HEK293 (cell line): ENCODE results near the gene HGS.

Source experiments
- BCL6B ChIP-seq: fragments of 450-650 bp; formaldehyde crosslinking; IDR thresholded peaks from 2 replicates; pipeline ENCODE4 v1.5.1; 2017; ENCODE audit warnings: missing biosample characterization, missing genetic modification characterization
- FEZF1 ChIP-seq: fragments of 450-650 bp; formaldehyde crosslinking; IDR thresholded peaks from 2 replicates; pipeline ENCODE4 v1.5.1; 2016; ENCODE audit warnings: missing biosample characterization, missing genetic modification characterization
- GLI4 ChIP-seq: fragments of 450-650 bp; formaldehyde crosslinking; IDR thresholded peaks from 2 replicates; pipeline ENCODE4 v1.5.1; 2016; ENCODE audit warnings: missing biosample characterization, missing genetic modification characterization
- HOXA7 ChIP-seq: sonication (generic); formaldehyde crosslinking; IDR thresholded peaks from 2 replicates; pipeline ENCODE4 v1.8.1; 2022; ENCODE audit warnings: missing genetic modification reagents, borderline replicate concordance
- PRDM2 ChIP-seq: fragments of 450-650 bp; formaldehyde crosslinking; IDR thresholded peaks from 2 replicates; pipeline ENCODE4 v1.5.1; 2016; ENCODE audit warnings: missing biosample characterization, missing genetic modification characterization, borderline replicate concordance
- SP2 ChIP-seq: fragments of 450-650 bp; formaldehyde crosslinking; IDR thresholded peaks from 2 replicates; pipeline ENCODE4 v1.5.1; 2016; ENCODE audit warnings: missing biosample characterization, missing genetic modification characterization
- YY2 ChIP-seq: fragments of 450-650 bp; formaldehyde crosslinking; IDR thresholded peaks from 2 replicates; pipeline ENCODE4 v1.5.1; 2016; ENCODE audit warnings: missing biosample characterization, missing genetic modification characterization
- ZBTB1 ChIP-seq: fragments of 450-650 bp; formaldehyde crosslinking; IDR thresholded peaks from 2 replicates; pipeline ENCODE4 v1.5.1; 2016; ENCODE audit warnings: missing biosample characterization, missing genetic modification characterization
- ZBTB48 ChIP-seq: fragments of 450-650 bp; formaldehyde crosslinking; IDR thresholded peaks from 2 replicates; pipeline ENCODE4 v1.5.1; 2016; ENCODE audit warnings: missing biosample characterization, missing genetic modification characterization
- ZFP69B ChIP-seq: fragments of 450-650 bp; formaldehyde crosslinking; IDR thresholded peaks from 2 replicates; pipeline ENCODE4 v1.5.1; 2016; ENCODE audit warnings: missing biosample characterization, missing genetic modification characterization
- ZNF155 ChIP-seq: fragments of 450-650 bp; formaldehyde crosslinking; IDR thresholded peaks from 2 replicates; pipeline ENCODE4 v1.5.1; 2016; ENCODE audit warnings: missing biosample characterization, missing genetic modification characterization
- ZNF211 ChIP-seq: fragments of 450-650 bp; formaldehyde crosslinking; IDR thresholded peaks from 2 replicates; pipeline ENCODE4 v1.5.1; 2016; ENCODE audit warnings: low read depth, missing biosample characterization, missing genetic modification characterization
- ZNF366 ChIP-seq: fragments of 450-650 bp; formaldehyde crosslinking; conservative IDR thresholded peaks from 2 replicates; pipeline ENCODE4 v1.5.1; 2016; ENCODE audit warnings: missing biosample characterization, missing genetic modification characterization
- ZNF37A ChIP-seq: fragments of 450-650 bp; IDR thresholded peaks from 2 replicates; pipeline ENCODE4 v1.5.1; 2018; ENCODE audit warnings: missing biosample characterization, missing genetic modification characterization
- ZNF433 ChIP-seq: fragments of 450-650 bp; formaldehyde crosslinking; IDR thresholded peaks from 2 replicates; pipeline ENCODE4 v1.5.1; 2016; ENCODE audit warnings: missing biosample characterization, missing genetic modification characterization, low read depth
- ZNF48 ChIP-seq: fragments of 450-650 bp; formaldehyde crosslinking; IDR thresholded peaks from 2 replicates; pipeline ENCODE4 v1.5.1; 2016; ENCODE audit warnings: missing biosample characterization, missing genetic modification characterization
- ZNF549 ChIP-seq: fragments of 450-650 bp; IDR thresholded peaks from 2 replicates; pipeline ENCODE4 v1.5.1; 2018; ENCODE audit warnings: missing biosample characterization, missing genetic modification characterization, mild to moderate bottlenecking, inconsistent platforms, moderate library complexity
- ZNF560 ChIP-seq: fragments of 450-650 bp; formaldehyde crosslinking; IDR thresholded peaks from 2 replicates; pipeline ENCODE4 v1.5.1; 2017; ENCODE audit warnings: missing biosample characterization, missing genetic modification characterization, borderline replicate concordance
- ZNF701 ChIP-seq: fragments of 450-650 bp; formaldehyde crosslinking; IDR thresholded peaks from 2 replicates; pipeline ENCODE4 v1.5.1; 2016; ENCODE audit warnings: missing biosample characterization, missing genetic modification characterization
- ZNF76 ChIP-seq: fragments of 450-650 bp; formaldehyde crosslinking; IDR thresholded peaks from 2 replicates; pipeline ENCODE4; 2016; ENCODE audit warnings: low read depth, missing biosample characterization, missing genetic modification characterization, borderline replicate concordance
- ZNF830 ChIP-seq: fragments of 450-650 bp; IDR thresholded peaks from 2 replicates; pipeline ENCODE4 v1.5.0; 2018; ENCODE audit warnings: missing biosample characterization, missing genetic modification characterization, low read depth, mild to moderate bottlenecking, moderate library complexity
- ZSCAN5A ChIP-seq: fragments of 450-650 bp; formaldehyde crosslinking; IDR thresholded peaks from 2 replicates; pipeline ENCODE4 v1.5.1; 2016; ENCODE audit warnings: missing biosample characterization, missing genetic modification characterization
- TF ChIP-seq, protein P1 (sequence below): fragments of 450-650 bp; formaldehyde crosslinking; IDR thresholded peaks from 2 replicates; pipeline ENCODE4 v1.5.1; 2016; ENCODE audit warnings: missing biosample characterization, missing genetic modification characterization
- TF ChIP-seq, protein P2 (sequence below): fragments of 450-650 bp; formaldehyde crosslinking; IDR thresholded peaks from 2 replicates; pipeline ENCODE4 v1.5.1; 2016; ENCODE audit warnings: missing biosample characterization, missing genetic modification characterization, borderline replicate concordance
- TF ChIP-seq, protein P3 (sequence below): fragments of 450-650 bp; formaldehyde crosslinking; IDR thresholded peaks from 2 replicates; pipeline ENCODE4 v1.5.1; 2016; ENCODE audit warnings: missing biosample characterization, missing genetic modification characterization

Gene HGS

DNA sequence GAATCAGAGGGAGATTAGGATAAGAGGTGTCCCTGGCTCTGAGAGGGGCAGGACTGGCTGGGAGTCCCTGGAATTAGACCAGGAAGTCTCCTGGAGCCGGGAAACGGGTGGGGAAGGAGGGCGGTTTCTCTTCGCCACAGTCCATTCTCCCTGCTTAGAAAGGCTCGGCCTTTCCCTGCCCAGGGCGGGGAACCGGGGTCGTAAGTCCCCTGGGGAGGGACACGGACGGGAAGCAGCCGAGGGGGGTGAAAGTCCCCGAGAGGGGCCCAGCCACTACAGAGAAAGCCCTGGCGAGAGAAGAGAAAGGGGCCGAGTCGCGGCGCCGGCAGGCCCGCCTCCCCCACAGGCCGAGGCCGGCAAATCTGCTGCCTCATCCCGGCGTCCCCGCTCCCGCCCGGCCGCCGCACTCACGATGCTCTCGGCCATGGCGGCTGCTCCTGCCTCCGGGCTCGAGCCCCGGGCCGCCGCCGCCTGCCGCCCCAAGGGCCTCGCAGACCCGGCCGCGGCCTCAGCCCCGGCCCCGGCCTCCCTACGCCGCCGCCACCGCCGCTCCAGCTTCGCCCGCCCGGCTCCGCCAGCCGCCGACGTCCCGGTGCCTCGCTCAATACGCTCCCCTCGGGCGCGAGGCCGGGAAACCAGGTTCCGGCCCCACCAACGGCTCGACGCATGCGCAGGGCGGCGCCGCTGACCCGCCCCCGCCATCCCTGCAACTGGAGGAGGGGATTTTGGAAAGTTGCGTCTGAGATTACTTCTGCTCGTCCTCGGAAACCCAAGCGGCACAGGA lies 47.1 kb upstream of the HGS start, which contains the start of the genes NPLOC4 and TSPAN10 (continued):
- TF ChIP-seq, protein P1, sequence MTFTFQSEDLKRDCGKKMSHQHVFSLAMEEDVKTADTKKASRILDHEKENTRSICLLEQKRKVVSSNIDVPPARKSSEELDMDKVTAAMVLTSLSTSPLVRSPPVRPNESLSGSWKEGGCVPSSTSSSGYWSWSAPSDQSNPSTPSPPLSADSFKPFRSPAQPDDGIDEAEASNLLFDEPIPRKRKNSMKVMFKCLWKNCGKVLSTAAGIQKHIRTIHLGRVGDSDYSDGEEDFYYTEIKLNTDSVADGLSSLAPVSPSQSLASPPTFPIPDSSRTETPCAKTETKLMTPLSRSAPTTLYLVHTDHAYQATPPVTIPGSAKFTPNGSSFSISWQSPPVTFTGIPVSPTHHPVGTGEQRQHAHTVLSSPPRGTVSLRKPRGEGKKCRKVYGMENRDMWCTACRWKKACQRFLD (tag by site-specific recombination): no peak
- TF ChIP-seq, protein P2, sequence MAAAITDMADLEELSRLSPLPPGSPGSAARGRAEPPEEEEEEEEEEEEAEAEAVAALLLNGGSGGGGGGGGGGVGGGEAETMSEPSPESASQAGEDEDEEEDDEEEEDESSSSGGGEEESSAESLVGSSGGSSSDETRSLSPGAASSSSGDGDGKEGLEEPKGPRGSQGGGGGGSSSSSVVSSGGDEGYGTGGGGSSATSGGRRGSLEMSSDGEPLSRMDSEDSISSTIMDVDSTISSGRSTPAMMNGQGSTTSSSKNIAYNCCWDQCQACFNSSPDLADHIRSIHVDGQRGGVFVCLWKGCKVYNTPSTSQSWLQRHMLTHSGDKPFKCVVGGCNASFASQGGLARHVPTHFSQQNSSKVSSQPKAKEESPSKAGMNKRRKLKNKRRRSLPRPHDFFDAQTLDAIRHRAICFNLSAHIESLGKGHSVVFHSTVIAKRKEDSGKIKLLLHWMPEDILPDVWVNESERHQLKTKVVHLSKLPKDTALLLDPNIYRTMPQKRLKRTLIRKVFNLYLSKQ (tag by site-specific recombination): no peak
- no peak for TF ChIP-seq ZNF560 (tag by site-specific recombination)
- no peak for TF ChIP-seq ZNF48 (tag by site-specific recombination)
- no peak for TF ChIP-seq ZNF155 (tag by site-specific recombination)
- TF ChIP-seq ZNF549 (tag by site-specific recombination): no peak
- no peak for TF ChIP-seq BCL6B (tag by site-specific recombination)
- no peak; the same call in 1 of the 2 replicates for TF ChIP-seq ZBTB48
- peak; percentile 52 for TF ChIP-seq ZFP69B (tag by site-specific recombination)
- TF ChIP-seq ZSCAN5A (tag by site-specific recombination): no peak
- no peak for TF ChIP-seq PRDM2 (tag by site-specific recombination)
- no peak for TF ChIP-seq ZNF701 (tag by site-specific recombination)
- TF ChIP-seq GLI4: no peak
- 0 out of 2 replicates have a peak, but pooled peaks have one; percentile 19 for TF ChIP-seq ZNF37A (tag by site-specific recombination)
- TF ChIP-seq HOXA7 (CRISPR knock-in tag): no peak
- TF ChIP-seq ZNF433: no peak
- TF ChIP-seq ZBTB1 (tag by site-specific recombination): no peak
- peak; percentile 54 for TF ChIP-seq SP2 (tag by site-specific recombination)
- TF ChIP-seq ZNF211 (tag by site-specific recombination): no peak
- no peak for TF ChIP-seq ZNF830
- TF ChIP-seq FEZF1 (tag by site-specific recombination): no peak
- TF ChIP-seq, protein P3, sequence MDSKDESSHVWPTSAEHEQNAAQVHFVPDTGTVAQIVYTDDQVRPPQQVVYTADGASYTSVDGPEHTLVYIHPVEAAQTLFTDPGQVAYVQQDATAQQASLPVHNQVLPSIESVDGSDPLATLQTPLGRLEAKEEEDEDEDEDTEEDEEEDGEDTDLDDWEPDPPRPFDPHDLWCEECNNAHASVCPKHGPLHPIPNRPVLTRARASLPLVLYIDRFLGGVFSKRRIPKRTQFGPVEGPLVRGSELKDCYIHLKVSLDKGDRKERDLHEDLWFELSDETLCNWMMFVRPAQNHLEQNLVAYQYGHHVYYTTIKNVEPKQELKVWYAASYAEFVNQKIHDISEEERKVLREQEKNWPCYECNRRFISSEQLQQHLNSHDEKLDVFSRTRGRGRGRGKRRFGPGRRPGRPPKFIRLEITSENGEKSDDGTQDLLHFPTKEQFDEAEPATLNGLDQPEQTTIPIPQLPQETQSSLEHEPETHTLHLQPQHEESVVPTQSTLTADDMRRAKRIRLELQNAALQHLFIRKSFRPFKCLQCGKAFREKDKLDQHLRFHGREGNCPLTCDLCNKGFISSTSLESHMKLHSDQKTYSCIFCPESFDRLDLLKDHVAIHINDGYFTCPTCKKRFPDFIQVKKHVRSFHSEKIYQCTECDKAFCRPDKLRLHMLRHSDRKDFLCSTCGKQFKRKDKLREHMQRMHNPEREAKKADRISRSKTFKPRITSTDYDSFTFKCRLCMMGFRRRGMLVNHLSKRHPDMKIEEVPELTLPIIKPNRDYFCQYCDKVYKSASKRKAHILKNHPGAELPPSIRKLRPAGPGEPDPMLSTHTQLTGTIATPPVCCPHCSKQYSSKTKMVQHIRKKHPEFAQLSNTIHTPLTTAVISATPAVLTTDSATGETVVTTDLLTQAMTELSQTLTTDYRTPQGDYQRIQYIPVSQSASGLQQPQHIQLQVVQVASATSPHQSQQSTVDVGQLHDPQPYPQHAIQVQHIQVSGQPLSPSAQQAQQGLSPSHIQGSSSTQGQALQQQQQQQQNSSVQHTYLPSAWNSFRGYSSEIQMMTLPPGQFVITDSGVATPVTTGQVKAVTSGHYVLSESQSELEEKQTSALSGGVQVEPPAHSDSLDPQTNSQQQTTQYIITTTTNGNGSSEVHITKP (tag by site-specific recombination): peak; percentile 69
- TF ChIP-seq YY2: peak; percentile 77
- peak; percentile 66; the same call in 1 of the 2 replicates for TF ChIP-seq ZNF76
- TF ChIP-seq ZNF366 (tag by site-specific recombination): peak; percentile 91
